Umbilical cord (tissue), 1 donor: ENCODE measurements around the gene TLE5. TPM values are rescaled to one million over a fixed set of nuclear protein-coding genes. Genes with fewer than 3 reads are reported as not detected.

Experiments used
- total RNA-seq: library from RNA; depleted of rRNA; stranded (reverse); fragments of >200 nt; gene quantifications from one replicate; pipeline ENCODE4 v1.2.3, GENCODE V29; 2014; ENCODE audit warnings: low replicate concordance; ENCODE audit not compliant: insufficient read depth

Gene TLE5
- total RNA-seq, 1 donor from 2014 or later = 41.4 TPM

Other genes with a start within 250 kb of the TLE5 start
- gene ZNF554, start 242.6 kb downstream of the TLE5 start, total RNA-seq = 7.0 TPM
- 7.0 TPM for gene ZNF555, start 221.0 kb downstream of the TLE5 start, total RNA-seq
- gene ZNF556, start 195.2 kb downstream of the TLE5 start, total RNA-seq = 0.96 TPM
- 2.6 TPM for gene ZNF57, start 161.6 kb downstream of the TLE5 start, total RNA-seq
- 3.4 TPM for gene ZNF77, start 117.5 kb downstream of the TLE5 start, total RNA-seq
- 7.5 TPM for gene TLE6, start 84.9 kb downstream of the TLE5 start, total RNA-seq
- 12.3 TPM for gene TLE2, start 33.2 kb downstream of the TLE5 start, total RNA-seq
- gene GNA11, start 31.9 kb upstream of the TLE5 start, total RNA-seq = 40.4 TPM
- 20.5 TPM for gene GNA15, start 73.5 kb upstream of the TLE5 start, total RNA-seq
- 1.7 TPM for gene S1PR4, start 116.3 kb upstream of the TLE5 start, total RNA-seq
- gene NCLN, start 123.4 kb upstream of the TLE5 start, total RNA-seq = 9.4 TPM
- gene CELF5, start 162.2 kb upstream of the TLE5 start, total RNA-seq = 1.7 TPM